Parathyroid adenoma (tissue), 2 donors: ENCODE measurements around the gene IGF2BP2.

Experiments used
- H2AFZ ChIP-seq: fragments of 300-600 bp; sonication (generic); one replicate; pipeline ENCODE4 v1.7.0; 2017; ENCODE audit warnings: antibody characterized with exemption, mild to moderate bottlenecking
- H3K27ac ChIP-seq: fragments of 300-600 bp; sonication (generic); one replicate; pipeline ENCODE4 v1.7.0; 2017
- H3K27me3 ChIP-seq: fragments of 300-600 bp; sonication (generic); one replicate; pipeline ENCODE4 v1.7.0; 2017; ENCODE audit warnings: low read length; ENCODE audit not compliant: control insufficient read depth, insufficient read depth
- H3K36me3 ChIP-seq: fragments of 300-600 bp; sonication (generic); one replicate; pipeline ENCODE4 v1.7.0; 2017; ENCODE audit warnings: low read length; ENCODE audit not compliant: control insufficient read depth, insufficient read depth
- H3K4me1 ChIP-seq: fragments of 300-600 bp; sonication (generic); one replicate; pipeline ENCODE4 v1.7.0; 2017; ENCODE audit warnings: control low read depth
- H3K4me2 ChIP-seq: fragments of 300-600 bp; sonication (generic); one replicate; pipeline ENCODE4 v1.7.0; 2017; ENCODE audit warnings: low read length
- H3K4me3 ChIP-seq: fragments of 300-600 bp; sonication (generic); one replicate; pipeline ENCODE4 v1.7.0; 2017; ENCODE audit warnings: low read depth, low read length
- H3K79me2 ChIP-seq: fragments of 300-600 bp; sonication (generic); one replicate; pipeline ENCODE4 v1.7.0; 2017; ENCODE audit warnings: control low read depth
- H3K9ac ChIP-seq: fragments of 300-600 bp; sonication (generic); one replicate; pipeline ENCODE4 v1.7.0; 2017; ENCODE audit warnings: mild to moderate bottlenecking
- H3K9me3 ChIP-seq: fragments of 300-600 bp; sonication (generic); one replicate; pipeline ENCODE4 v1.7.0; 2017; ENCODE audit warnings: low read length; ENCODE audit not compliant: control insufficient read depth
- CTCF ChIP-seq: fragments of 300-600 bp; sonication (generic); IDR thresholded peaks from one replicate; pipeline ENCODE4 v1.7.0; 2017; ENCODE audit warnings: antibody characterized with exemption, mild to moderate bottlenecking
- donor health status: primary hyperparathyroidism.

The IGF2BP2 gene

GRCh38 chr3:185724761-185725160 lies 100.1 kb downstream of the IGF2BP2 start:
- Histone ChIP-seq H3K4me2 (no peak overlapping the region), H3K9ac (no peak overlapping the region), H3K4me1 (no peaks in the 10 kb centered on the region), H3K36me3 (no peaks in the 10 kb centered on the region), H2AFZ (no peak overlapping the region), H3K27ac (no peak overlapping the region), H3K27me3 (no peaks in the 10 kb centered on the region), H3K79me2 (peaks cover 3% of the 10 kb centered on the region), H3K9me3 (no peaks in the 10 kb centered on the region), H3K4me3 (no peak overlapping the region)
- no peak for TF ChIP-seq CTCF

- peaks cover 3% of the 10 kb centered on the region for H3K79me2 ChIP-seq
- no peak overlapping the region for H3K4me3 ChIP-seq
Measured at GRCh38 chr3:185724251-185724650, 100.6 kb downstream of the IGF2BP2 start.

GRCh38 chr3:185722881-185723280 lies 102.0 kb downstream of the IGF2BP2 start:
- H3K4me2 ChIP-seq: no peak overlapping the region
- no peak for TF ChIP-seq CTCF
- H2AFZ ChIP-seq: no peak overlapping the region
- no peak overlapping the region for H3K4me3 ChIP-seq
- no peaks in the 10 kb centered on the region for H3K36me3 ChIP-seq
- H3K27me3 ChIP-seq: no peaks in the 10 kb centered on the region
- H3K4me1 ChIP-seq: no peaks in the 10 kb centered on the region
- H3K9me3 ChIP-seq: no peaks in the 10 kb centered on the region
- H3K27ac ChIP-seq: no peak overlapping the region
- H3K9ac ChIP-seq: no peak overlapping the region
- peaks cover 3% of the 10 kb centered on the region for H3K79me2 ChIP-seq

More at GRCh38 chr3:185724251-185724650, 100.6 kb downstream of the IGF2BP2 start:
- Histone ChIP-seq H2AFZ (no peak overlapping the region), H3K36me3 (no peaks in the 10 kb centered on the region), H3K4me2 (no peak overlapping the region), H3K9me3 (no peaks in the 10 kb centered on the region), H3K27ac (no peak overlapping the region), H3K4me1 (no peaks in the 10 kb centered on the region), H3K9ac (no peak overlapping the region), H3K27me3 (no peaks in the 10 kb centered on the region)
- TF ChIP-seq CTCF: no peak

GRCh38 chr3:185721970-185722369 lies 102.9 kb downstream of the IGF2BP2 start:
- Histone ChIP-seq H3K27ac (no peak overlapping the region), H3K36me3 (no peaks in the 10 kb centered on the region), H3K4me2 (no peak overlapping the region), H3K4me3 (no peak overlapping the region), H3K9me3 (no peaks in the 10 kb centered on the region), H3K79me2 (peaks cover 3% of the 10 kb centered on the region), H2AFZ (no peak overlapping the region), H3K9ac (no peak overlapping the region), H3K27me3 (no peaks in the 10 kb centered on the region), H3K4me1 (no peaks in the 10 kb centered on the region)
- TF ChIP-seq CTCF: no peak

GRCh38 chr3:185720326-185720725 lies 104.5 kb downstream of the IGF2BP2 start:
- no peak overlapping the region for H3K4me3 ChIP-seq
- H3K9ac ChIP-seq: no peak overlapping the region
- TF ChIP-seq CTCF: no peak
- H3K36me3 ChIP-seq: no peaks in the 10 kb centered on the region
- H3K4me2 ChIP-seq: no peak overlapping the region
- no peak overlapping the region for H2AFZ ChIP-seq
- H3K27ac ChIP-seq: no peak overlapping the region
- peaks cover 3% of the 10 kb centered on the region for H3K4me1 ChIP-seq
- H3K79me2 ChIP-seq: no peaks in the 10 kb centered on the region
- H3K9me3 ChIP-seq: no peaks in the 10 kb centered on the region
- H3K27me3 ChIP-seq: no peaks in the 10 kb centered on the region
